HK-2 (cell line): ENCODE measurements around the gene LY6G5C.
"Not testable (repeated sequence)": the region's sequence is repeated elsewhere in the genome, so short reads cannot be mapped to it uniquely, and the experiment has no call there.

ENCODE experiments used
- DNase-seq: peaks from one replicate; pipeline ENCODE4 v3.0.0-alpha.2; 2018; ENCODE audit not compliant: unreplicated experiment

The LY6G5C gene

GRCh38 chr6:31715022-31715958 lies 34.4 kb upstream of the LY6G5C start, which contains the start of gene LY6G6D:
Gene LY6G6D (plus strand): TSS chr6:31715348. CDS start chr6:31715356, 8 bp downstream.
- DNase-seq: no peak

GRCh38 chr6:31713991-31714684 lies 33.3 kb upstream of the LY6G5C start:
- no peak for DNase-seq

DNA sequence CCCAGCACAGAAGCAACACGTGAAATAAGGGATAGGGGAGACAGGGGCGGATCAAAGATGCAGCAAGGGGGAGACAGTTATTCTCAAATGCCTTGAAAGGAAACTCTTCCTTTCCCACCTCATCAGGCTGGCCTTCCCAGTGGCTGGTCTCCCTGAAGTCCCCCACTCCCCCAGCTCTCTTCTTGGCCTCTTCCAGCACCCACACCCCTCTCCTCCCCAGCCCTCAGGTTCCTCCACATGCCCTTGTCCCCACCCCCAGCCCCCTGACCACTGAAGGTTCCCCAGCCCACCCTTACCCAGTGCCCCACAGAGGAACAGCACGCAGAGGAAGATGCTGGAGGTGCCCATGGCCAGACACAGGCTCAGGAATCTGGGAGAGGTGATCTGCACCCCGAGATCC lies 32.6 kb upstream of the LY6G5C start:
- no peak for DNase-seq

DNA sequence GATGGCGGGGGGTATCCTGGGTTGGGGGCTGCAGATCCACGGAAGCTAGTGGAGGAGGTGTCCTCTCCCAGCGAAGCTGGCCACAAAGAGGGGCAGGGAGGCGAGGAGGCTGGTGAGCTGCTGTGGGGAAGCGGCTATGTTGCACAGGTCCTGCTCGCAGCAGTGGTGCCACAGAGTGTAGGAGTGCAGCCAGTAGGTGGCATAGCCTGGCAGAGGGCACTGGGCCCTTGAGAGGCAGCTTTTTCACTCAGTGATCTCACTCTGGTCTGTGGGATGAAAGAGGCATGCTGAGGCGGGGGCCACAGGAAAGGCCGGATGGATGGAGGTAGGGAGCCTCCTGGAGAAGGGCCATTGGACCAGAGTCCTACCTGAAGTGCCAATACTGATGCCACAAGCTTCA lies 31.4 kb upstream of the LY6G5C start:
- DNase-seq: no peak

DNA sequence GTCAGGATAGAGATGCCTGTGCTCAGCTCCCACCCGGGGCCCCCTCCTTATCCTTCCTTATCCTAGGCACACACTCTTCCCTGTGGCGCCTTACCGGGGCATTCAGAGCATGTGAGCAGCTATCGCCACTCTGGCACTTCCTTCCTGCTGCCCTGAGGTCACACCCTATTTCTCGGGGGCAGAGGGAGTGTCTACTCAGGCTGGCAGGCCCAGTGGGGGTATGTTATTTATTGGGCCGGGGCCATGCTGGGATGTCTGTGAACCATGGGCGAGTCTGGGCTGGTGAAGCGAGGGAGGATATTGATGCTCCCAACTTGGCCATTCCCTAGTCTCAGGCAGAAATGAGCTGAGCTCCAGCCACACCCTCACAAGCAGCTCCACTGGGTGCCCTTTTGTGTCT lies 30.4 kb upstream of the LY6G5C start:
- no peak for DNase-seq

GRCh38 chr6:31710523-31711219 lies 29.8 kb upstream of the LY6G5C start:
- DNase-seq: no peak

DNA sequence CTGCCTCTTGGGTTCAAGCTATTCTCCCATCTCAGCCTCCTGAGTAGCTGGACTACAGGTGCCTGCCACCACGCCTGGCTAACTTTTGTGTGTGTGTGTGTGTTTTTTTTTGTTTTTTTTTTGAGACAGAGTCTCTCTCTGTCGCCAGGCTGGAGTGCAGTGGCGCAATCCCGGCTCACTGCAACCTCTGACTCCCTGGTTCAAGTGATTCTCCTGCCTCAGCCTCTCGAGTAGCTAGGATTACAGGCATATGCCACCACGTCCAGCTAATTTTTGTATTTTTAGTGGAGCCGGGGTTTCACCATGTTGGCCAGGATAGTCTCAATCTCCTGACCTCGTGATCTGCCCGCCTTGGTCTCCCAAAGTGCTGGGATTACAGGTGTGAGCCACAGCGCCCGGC lies 28.3 kb upstream of the LY6G5C start:
- DNase-seq: not testable (repeated sequence)

DNA sequence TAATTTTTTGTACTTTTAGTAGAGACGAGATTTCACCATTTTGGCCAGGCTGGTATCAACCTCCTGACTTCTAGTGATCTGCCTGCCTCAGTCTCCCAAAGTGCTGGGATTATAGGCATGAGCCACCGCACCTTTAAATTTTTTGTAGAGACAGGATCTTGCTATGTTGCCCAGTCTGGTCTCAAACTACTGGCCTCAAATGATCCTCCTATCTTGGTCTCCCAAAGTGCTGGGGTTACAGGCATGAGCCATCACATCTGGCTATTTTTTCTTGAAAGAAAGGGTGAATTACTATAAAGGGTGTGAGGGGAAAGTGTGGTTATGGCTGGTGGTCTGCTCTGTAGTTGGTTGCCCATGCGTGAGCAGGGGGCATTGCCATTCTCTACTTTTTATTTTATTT lies 27.4 kb upstream of the LY6G5C start:
- DNase-seq: no peak

DNA sequence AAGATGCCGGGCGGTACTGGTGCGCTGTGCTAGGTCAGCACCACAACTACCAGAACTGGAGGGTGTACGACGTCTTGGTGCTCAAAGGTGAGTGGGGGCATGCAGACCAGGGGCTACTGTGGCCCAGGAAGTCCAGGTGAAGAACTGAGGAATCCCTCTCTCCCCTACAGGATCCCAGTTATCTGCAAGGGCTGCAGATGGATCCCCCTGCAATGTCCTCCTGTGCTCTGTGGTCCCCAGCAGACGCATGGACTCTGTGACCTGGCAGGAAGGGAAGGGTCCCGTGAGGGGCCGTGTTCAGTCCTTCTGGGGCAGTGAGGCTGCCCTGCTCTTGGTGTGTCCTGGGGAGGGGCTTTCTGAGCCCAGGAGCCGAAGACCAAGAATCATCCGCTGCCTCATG lies 26.8 kb upstream of the LY6G5C start:
- no peak for DNase-seq

- DNase-seq: no peak
Observed at GRCh38 chr6:31706599-31706998, 25.7 kb upstream of the LY6G5C start, which contains the start of gene LY6G6F. Gene LY6G6F (plus strand): TSS chr6:31706866. CDS start chr6:31706907, 41 bp downstream.

GRCh38 chr6:31705931-31706330 lies 25.1 kb upstream of the LY6G5C start:
- no peak for DNase-seq

- DNase-seq: peak; percentile 96
Observed at GRCh38 chr6:31702819-31703716, 22.2 kb upstream of the LY6G5C start, which contains the start of gene ABHD16A. Gene ABHD16A (minus strand): TSS chr6:31703324. CDS start chr6:31703281, 43 bp downstream.

DNA sequence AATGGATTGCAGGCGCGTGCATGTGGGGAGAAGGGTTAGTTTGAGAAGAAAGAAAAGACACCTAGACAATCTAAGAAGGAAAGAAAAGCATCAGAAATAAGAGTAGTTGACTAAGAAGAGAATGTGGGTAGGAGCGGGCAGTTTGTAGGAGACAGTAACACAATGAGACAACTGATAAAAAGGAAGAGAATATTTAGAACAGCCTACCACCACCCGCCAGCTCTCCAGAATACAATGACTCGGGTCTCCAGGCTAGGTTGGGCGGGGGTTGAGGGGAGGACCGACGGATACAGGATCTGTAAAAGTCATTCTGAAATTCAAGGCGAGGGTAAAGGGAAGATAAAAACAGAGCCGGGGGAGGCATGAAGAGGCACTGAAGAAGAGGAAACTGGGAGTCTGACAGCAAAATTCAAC lies 21.5 kb upstream of the LY6G5C start:
- no peak for DNase-seq

DNA sequence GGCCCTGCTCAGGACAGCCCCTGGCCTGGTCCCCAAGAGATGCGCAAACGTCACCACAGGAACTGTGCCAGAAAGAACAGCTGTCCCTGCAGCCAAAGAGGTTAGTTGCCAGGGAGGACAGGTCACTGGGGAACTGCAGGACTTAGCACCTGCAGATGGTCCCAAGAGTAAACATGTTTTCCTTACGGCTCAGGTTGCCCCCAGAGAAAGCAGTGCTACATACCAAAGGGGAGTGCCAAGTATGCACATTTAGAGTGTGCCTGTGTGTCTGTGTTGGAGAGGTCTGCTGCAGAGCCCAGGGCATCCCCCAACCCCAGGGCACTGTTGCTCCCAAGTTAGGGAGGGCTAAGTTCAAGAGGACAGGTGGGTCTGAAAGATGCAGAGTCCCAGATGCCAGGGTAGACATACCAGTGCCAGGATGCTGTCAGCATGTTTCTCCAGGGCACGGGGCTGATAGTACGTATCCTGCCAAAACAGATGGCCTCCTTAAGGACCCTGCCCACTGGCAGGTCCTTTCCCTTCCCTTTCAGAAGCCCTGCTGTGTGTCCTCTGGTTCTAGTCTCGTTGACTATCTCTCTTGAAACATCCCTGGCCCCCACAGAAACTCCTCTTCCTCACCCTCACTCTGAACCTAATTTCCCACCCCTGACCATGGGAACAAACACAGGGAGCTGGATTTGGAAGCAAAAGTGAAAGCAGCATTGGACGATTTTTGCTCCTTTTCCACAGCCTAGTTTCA lies 21.0 kb upstream of the LY6G5C start:
- DNase-seq: no peak

DNA sequence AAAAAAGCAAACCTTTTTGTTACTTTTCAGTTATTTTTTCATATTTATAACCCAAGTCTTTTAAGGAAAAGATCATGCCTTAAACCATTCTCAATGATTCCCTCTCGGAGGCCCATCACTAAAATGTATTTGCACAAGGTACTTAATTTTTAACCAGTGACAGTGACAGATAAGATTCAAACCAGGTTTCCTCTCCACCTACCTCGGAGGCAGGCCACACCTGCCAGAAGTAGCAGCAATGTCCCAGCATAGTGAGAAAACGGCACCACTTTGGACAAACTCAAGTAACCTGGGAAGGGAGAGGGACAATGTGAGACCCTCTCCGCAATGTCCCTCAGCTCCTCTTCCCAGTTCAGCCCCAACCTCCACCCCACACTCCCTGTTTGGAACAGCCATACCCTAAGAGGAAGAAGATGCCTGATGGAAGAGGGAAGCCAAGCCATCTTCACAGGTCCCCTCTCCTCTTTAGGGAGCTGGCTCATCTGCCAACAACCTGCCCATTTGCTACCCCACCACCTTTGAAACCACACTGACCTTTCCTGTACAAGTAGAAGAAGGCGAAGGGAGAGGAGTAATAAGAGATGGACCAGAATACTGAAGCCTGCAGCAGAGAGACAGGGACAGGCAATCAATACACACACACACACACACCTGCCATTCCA lies 20.0 kb upstream of the LY6G5C start:
- no peak for DNase-seq

DNA sequence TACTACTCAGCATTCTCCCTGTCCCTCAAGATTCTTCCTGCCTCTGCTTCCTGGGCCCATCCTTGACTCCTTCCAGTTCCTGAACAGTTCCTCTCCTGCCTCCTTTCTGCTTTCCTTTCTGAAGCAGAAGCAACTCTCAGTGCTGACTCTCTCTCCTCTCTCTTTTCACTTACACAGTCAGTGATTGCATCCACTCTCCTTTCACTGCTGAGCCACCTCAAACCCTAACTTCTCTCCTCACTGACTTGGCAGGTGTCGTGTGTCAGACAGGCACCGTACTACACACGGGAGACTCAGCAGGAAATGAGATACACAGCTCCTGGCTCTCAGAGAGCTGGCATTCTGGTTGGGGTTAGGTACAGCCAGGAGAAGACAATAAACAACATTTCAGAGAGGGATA lies 16.7 kb upstream of the LY6G5C start:
- no peak for DNase-seq

DNA sequence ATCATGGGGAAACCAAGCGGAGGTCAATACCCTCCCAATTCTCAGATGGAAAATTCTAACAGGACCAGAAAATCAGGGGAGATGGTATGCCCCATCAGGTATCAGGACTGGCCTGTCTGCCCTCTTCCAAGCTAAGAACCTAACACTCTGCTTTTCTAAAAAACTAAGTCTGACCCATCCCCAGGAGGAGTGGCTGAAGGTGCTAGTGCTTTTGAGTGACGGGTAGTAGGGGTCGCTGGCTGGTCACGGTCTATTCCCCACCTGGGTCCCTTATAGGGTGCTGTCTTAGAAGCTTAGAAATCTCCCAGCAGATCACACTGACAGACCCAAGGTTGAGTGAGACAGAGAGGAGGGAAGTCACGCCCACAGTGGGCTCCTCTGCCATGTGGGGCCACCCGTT lies 12.7 kb upstream of the LY6G5C start:
- DNase-seq: no peak

DNA sequence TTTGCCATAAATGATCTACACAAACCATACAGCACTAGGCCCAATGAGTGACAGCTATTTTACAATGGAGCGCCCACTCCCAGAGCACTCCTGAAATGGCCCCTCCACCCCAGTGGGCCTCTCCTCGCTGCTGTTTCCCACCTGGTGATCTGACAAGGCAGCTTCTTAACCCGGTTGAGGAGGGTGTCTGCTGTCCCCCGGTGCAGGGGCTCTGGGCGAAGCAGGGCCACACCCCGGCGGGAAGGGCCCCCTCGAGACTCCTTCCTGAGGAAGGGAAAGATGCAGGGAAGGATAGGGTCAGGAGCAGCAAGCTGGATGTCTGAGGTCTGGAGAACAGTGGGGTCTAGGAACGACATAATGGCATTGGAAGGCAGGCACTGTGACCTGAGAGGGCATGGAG lies 12.0 kb upstream of the LY6G5C start:
- no peak for DNase-seq

- no peak for DNase-seq
Observed at GRCh38 chr6:31692353-31692752, 11.5 kb upstream of the LY6G5C start.

- no peak for DNase-seq
Observed at GRCh38 chr6:31691564-31692108, 10.8 kb upstream of the LY6G5C start.
